Esophagus (tissue), 2 donors: ENCODE measurements around the gene APLP1. TPM values are rescaled to one million over a fixed set of nuclear protein-coding genes. Genes with fewer than 3 reads are reported as not detected.

Source experiments
- H3K27ac ChIP-seq, 2 donors: one replicate each; pipeline ENCODE4 v1.5.1; 2013; ENCODE audit warnings: low read depth in 2 of 2, mild to moderate bottlenecking in 2 of 2, inconsistent platforms in 1 of 2, low read length in 1 of 2, moderate library complexity in 1 of 2
- H3K27me3 ChIP-seq, 2 donors: one replicate each; pipeline ENCODE4 v1.6.1; 2013; ENCODE audit warnings: low read length in 2 of 2, control low read depth in 1 of 2, mild to moderate bottlenecking in 1 of 2; ENCODE audit not compliant: insufficient read depth in 2 of 2, control insufficient read depth in 1 of 2
- H3K36me3 ChIP-seq, 2 donors: one replicate each; pipeline ENCODE4 v1.6.1; 2013; ENCODE audit warnings: low read length in 1 of 2; ENCODE audit not compliant: control insufficient read depth in 2 of 2, insufficient read depth in 2 of 2
- H3K4me1 ChIP-seq, 2 donors: one replicate each; pipeline ENCODE4 v1.6.1; 2013; ENCODE audit warnings: low read length in 1 of 2; ENCODE audit not compliant: control insufficient read depth in 2 of 2, insufficient read depth in 2 of 2
- H3K4me3 ChIP-seq, 2 donors: one replicate each; pipeline ENCODE4 v1.5.1; 2013; ENCODE audit warnings: low read length in 2 of 2, mild to moderate bottlenecking in 2 of 2, low read depth in 1 of 2, moderate library complexity in 1 of 2
- H3K9me3 ChIP-seq, 2 donors: one replicate each; pipeline ENCODE4 v1.6.1; 2013; ENCODE audit warnings: mild to moderate bottlenecking in 2 of 2, low read depth in 1 of 2, low read length in 1 of 2, moderate library complexity in 1 of 2; ENCODE audit not compliant: control insufficient read depth in 2 of 2, insufficient read depth in 1 of 2
- WGBS, 2 donors: extraction: QIAGEN DNeasy Blood & Tissue Kit; methylation state at CpG; one replicate each; pipeline ENCODE4 v1.1.7; 2013; 5-methylcytosine and 5-hydroxymethylcytosine counted together
- polyA plus RNA-seq, 2 donors: library from polyadenylated mRNA; stranded (reverse); fragments of 200-250 nt; gene quantifications; one replicate each; pipeline ENCODE4 v1.2.3, GENCODE V29; 2013
- donor health status: healthy with polysubstance abuse.
- donor health status: Bipolar disorder and iron deficiency.

Gene APLP1
- polyA plus RNA-seq, 2 donors: 0.69 to 1.4 TPM

- Histone ChIP-seq H3K27me3 (no peaks in the 10 kb centered on the region), H3K36me3 (peaks cover 0 to 10% of the 10 kb centered on the region in 2 donors), H3K9me3 (no peaks in the 10 kb centered on the region), H3K4me3 (peak overlapping the region in 1 of 2 donors; percentile 54), H3K27ac (peak overlapping the region; percentile 66 to 82), H3K4me1 (peaks cover 0 to 4% of the 10 kb centered on the region in 2 donors)
- WGBS, 2 donors: 59 to 62% methylated on average over 2 of the region's 2 CpGs
These were observed 32.8 kb downstream of the APLP1 start for GRCh38 chr19:35901055-35901644.

GRCh38 chr19:35901854-35902661 lies 33.7 kb downstream of the APLP1 start, which contains the start of gene HCST:
Gene HCST (plus strand): TSS chr19:35902529. CDS start chr19:35902594, 65 bp downstream.
- H3K27me3 ChIP-seq: no peaks in the 10 kb centered on the region
- WGBS, 2 donors: 39% methylated on average over 6 of the region's 6 CpGs
- H3K4me1 ChIP-seq: peaks cover 0 to 4% of the 10 kb centered on the region in 2 donors
- H3K27ac ChIP-seq: peak within 1 kb of the TSS; percentile 67 to 76
- H3K36me3 ChIP-seq: peaks cover 0 to 4% of the 10 kb centered on the region in 2 donors
- no peaks in the 10 kb centered on the region for H3K9me3 ChIP-seq
- H3K4me3 ChIP-seq: peak within 1 kb of the TSS; percentile 5 to 33

GRCh38 chr19:35902870-35903475 lies 34.6 kb downstream of the APLP1 start:
- Histone ChIP-seq H3K27ac (peak overlapping the region; percentile 67 to 76), H3K27me3 (no peaks in the 10 kb centered on the region), H3K4me1 (no peaks in the 10 kb centered on the region), H3K4me3 (peak overlapping the region in 1 of 2 donors; percentile 24), H3K9me3 (no peaks in the 10 kb centered on the region), H3K36me3 (no peaks in the 10 kb centered on the region)
- 60 to 73% methylated on average over 10 of the region's 10 CpGs for WGBS, 2 donors

DNA sequence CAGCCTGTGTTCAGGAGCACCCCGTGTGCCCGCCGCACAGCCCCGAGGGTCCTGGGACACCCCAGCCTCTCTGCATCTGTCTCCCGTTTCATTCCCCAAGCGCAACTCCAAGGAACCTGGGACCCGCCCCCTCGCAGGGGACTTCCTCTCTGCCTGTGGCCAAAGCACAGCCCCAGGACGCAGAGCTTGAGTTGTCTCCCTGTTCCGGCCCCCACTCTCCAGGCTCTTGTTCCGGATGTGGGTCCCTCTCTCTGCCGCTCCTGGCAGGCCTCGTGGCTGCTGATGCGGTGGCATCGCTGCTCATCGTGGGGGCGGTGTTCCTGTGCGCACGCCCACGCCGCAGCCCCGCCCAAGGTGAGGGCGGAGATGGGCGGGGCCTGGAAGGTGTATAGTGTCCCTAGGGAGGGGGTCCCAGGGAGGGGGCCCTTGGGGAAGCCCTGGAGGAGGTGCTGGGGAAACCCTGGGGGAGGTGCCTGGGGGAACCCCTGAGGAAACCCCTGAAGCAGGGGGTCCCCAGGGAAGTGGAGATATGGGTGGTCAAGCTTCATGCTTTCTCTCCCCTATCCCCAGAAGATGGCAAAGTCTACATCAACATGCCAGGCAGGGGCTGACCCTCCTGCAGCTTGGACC lies 35.3 kb downstream of the APLP1 start:
- Histone ChIP-seq H3K4me3 (peak overlapping the region; percentile 5 to 24), H3K27me3 (no peaks in the 10 kb centered on the region), H3K9me3 (no peaks in the 10 kb centered on the region), H3K27ac (peak overlapping the region; percentile 67 to 76), H3K4me1 (no peaks in the 10 kb centered on the region), H3K36me3 (no peaks in the 10 kb centered on the region)
- WGBS, 2 donors: 1 to 3% methylated on average over 24 of the region's 24 CpGs

- Histone ChIP-seq H3K9me3 (no peaks in the 10 kb centered on the region), H3K27me3 (no peaks in the 10 kb centered on the region), H3K4me1 (no peaks in the 10 kb centered on the region), H3K4me3 (no peak overlapping the region), H3K36me3 (no peaks in the 10 kb centered on the region), H3K27ac (no peak overlapping the region)
- WGBS, 2 donors: 83 to 88% methylated on average over 10 of the region's 10 CpGs
These were observed 36.1 kb downstream of the APLP1 start for GRCh38 chr19:35904311-35905068.

- 57 to 67% methylated on average over 6 of the region's 6 CpGs for WGBS, 2 donors
- H3K4me3 ChIP-seq: no peak overlapping the region
- no peaks in the 10 kb centered on the region for H3K4me1 ChIP-seq
- no peaks in the 10 kb centered on the region for H3K36me3 ChIP-seq
- peak overlapping the region in 1 of 2 donors; percentile 21 for H3K27ac ChIP-seq
- no peaks in the 10 kb centered on the region for H3K9me3 ChIP-seq
- no peaks in the 10 kb centered on the region for H3K27me3 ChIP-seq
These were observed 36.9 kb downstream of the APLP1 start for GRCh38 chr19:35905178-35905727.

DNA sequence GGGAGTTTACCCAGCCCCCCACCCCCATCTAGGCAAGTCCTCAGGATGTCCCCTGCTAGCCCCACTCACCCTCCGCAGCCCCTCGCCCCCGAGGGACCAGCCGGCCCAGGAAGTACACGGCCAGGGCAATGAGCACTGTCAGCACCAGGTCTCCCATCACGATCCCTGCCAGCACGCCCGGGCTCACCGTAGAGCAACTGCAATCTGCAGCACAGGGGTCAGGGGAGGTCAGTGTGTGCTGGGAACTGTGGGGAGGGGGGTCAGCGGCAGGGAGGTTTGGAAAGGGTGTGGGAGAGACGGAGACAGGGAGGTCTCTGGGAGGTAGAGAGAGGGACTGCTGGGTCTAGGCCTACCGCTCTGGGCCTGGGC lies 39.0 kb downstream of the APLP1 start:
- H3K36me3 ChIP-seq: no peaks in the 10 kb centered on the region
- 57 to 72% methylated on average over 12 of the region's 12 CpGs for WGBS, 2 donors
- H3K27me3 ChIP-seq: no peaks in the 10 kb centered on the region
- H3K4me3 ChIP-seq: no peak overlapping the region
- H3K27ac ChIP-seq: peak overlapping the region; percentile 15 to 56
- no peaks in the 10 kb centered on the region for H3K4me1 ChIP-seq
- no peaks in the 10 kb centered on the region for H3K9me3 ChIP-seq

DNA sequence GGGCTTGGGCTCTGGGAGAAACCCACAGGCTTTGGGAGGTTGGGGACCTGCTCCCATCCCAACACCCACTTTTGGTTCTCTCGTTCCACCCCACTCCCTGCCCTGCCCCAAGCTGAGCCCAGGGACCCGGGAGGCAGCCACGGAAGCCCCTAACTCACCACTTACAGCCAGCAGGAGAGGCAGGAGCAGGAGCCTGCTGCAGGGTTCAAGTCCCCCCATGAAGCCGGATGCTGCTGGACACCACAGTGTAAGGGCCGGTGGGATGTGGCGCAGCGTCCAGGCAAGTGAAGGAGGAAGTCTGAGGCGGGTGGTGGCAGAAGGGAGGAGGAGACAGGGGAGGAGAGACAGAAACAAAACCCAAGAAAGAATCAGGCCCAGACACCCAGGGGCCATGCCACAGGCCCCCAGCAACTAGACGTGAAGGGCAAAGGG lies 39.7 kb downstream of the APLP1 start, which contains the start of gene TYROBP:
Gene TYROBP, minus strand, starts transcription at position 286 of the 432 bp plus-strand sequence. Its CDS starts 67 bp downstream, at position 219.
- H3K9me3 ChIP-seq: no peaks in the 10 kb centered on the region
- no peak within 1 kb of the TSS for H3K4me3 ChIP-seq
- no peaks in the 10 kb centered on the region for H3K36me3 ChIP-seq
- peak within 1 kb of the TSS; percentile 15 to 56 for H3K27ac ChIP-seq
- H3K27me3 ChIP-seq: no peaks in the 10 kb centered on the region
- 74 to 78% methylated on average over 9 of the region's 9 CpGs for WGBS, 2 donors
- H3K4me1 ChIP-seq: no peaks in the 10 kb centered on the region
